ENCODE results near the gene KCNJ8. TPM values are rescaled to one million over a fixed set of nuclear protein-coding genes. Genes with fewer than 3 reads are reported as not detected.
A peak's percentile ranks its signal among the peaks of the same experiment; 100 is the strongest.

KCNJ8 gene
- total RNA-seq (2021), result 0.15 and 0.22 TPM in 2 replicates
- long read RNA-seq, partial matches to known transcripts, result 0 of 1 reads
- long read RNA-seq, other reads (novel, unspliced or antisense), result 0 of 1 reads

DNA sequence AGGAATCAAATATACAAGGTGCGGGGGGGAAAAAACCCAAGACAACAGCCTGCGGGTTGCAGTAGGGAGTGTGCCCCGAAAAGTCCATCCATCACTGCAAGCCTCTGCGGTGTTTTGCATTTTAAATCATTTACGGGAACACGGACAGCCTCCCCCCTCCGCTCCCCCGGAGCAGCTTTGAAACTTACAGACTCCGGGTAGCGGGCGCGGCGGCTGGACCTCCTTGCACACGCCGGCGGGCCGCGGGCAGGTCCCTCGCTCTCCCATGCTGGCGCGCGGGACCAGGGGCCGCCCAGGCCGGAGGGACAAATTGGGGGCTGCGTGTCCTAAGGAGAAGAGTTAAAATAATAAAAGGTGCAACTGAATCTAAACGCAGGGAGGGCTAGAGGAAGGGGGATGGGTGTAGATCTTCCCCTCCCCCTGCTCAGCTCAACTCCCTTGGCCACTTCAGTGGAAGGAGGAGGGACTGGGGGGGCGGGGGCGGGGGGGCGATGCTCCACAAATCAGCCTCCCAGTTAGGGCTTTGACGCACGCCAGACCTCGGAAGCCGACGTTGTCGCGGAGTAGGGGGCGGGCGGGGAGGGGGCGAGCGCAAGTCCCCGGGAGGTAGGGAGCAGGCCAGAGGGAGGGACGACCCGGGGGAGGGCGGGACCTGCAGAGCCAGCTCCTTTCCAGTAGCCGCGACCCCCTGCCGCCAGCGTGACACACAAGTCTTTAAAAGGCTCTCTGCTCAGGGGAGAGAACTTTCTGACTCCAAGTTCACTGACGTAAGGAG is at the start of gene KCNJ8:
KCNJ8 (minus strand) TSS at position 349 of the 775 bp plus-strand sequence. CDS start 1,090 bp downstream, outside the sequence.
- no peak within 1 kb of the TSS for H2BK120ac ChIP-seq (ENCODE audit: low read depth, low read length, poor library complexity, severe bottlenecking)
- peaks cover 5% of the 10 kb centered on the region; the same call in 1 of the 2 replicates for H3K27me3 ChIP-seq (ENCODE audit: insufficient read depth, low read length)
- no CpG with 5 or more reads among the region's 49 CpGs for WGBS (ENCODE audit: extremely low coverage, insufficient read length, low lambda C conversion rate)
- no peak within 1 kb of the TSS for H4K91ac ChIP-seq (ENCODE audit: insufficient read length, low read depth, low read length)
- no peaks in the 10 kb centered on the region for H3K79me1 ChIP-seq (ENCODE audit: insufficient read depth, low read depth, low read length, poor library complexity, severe bottlenecking)
- Mint-ChIP-seq H3K9me3 (no peaks in the 10 kb centered on the region), H3K27me3 (ENCODE audit: low read depth) (peaks cover 72% of the 10 kb centered on the region), H3K4me1 (peaks cover 13 to 16% of the 10 kb centered on the region in 2 experiments), H3K36me3 (ENCODE audit: insufficient read depth in 1 of 3, low read depth in 3 of 3) (no peaks in the 10 kb centered on the region), H3K27ac (no peak within 1 kb of the TSS), H3K4me3 (peak within 1 kb of the TSS; percentile 62 to 83)
- no peak within 1 kb of the TSS for H4K5ac ChIP-seq (ENCODE audit: insufficient read length, low read depth, low read length)
- peak; percentile 95 for DNase-seq
- H2AK5ac ChIP-seq (ENCODE audit: insufficient read length, low read length), result no peak within 1 kb of the TSS
- H3K4me2 ChIP-seq (ENCODE audit: insufficient read depth, insufficient read length, low read length), result peak within 1 kb of the TSS; percentile 25
- no peak within 1 kb of the TSS for H2BK20ac ChIP-seq (ENCODE audit: low read depth, low read length, poor library complexity, severe bottlenecking)
- no peak within 1 kb of the TSS for H2BK15ac ChIP-seq (ENCODE audit: low read depth, low read length)
- no peaks in the 10 kb centered on the region for H3K79me2 ChIP-seq (ENCODE audit: insufficient read depth, low read length)
- H3K23me2 ChIP-seq (ENCODE audit: insufficient read length, low read depth, low read length, poor library complexity, severe bottlenecking), result peaks cover 6% of the 10 kb centered on the region
- no peak within 1 kb of the TSS for H3K18ac ChIP-seq (ENCODE audit: insufficient read length, low read depth, low read length)
- H3K4me1 ChIP-seq (ENCODE audit: insufficient read depth, low read length), result no peaks in the 10 kb centered on the region
- H3K9ac ChIP-seq (ENCODE audit: extremely low read depth, insufficient read length, low read length), result no peak within 1 kb of the TSS
- H2BK12ac ChIP-seq (ENCODE audit: insufficient read length, low read depth, low read length), result no peak within 1 kb of the TSS
- peak within 1 kb of the TSS; percentile 24 for H3K14ac ChIP-seq (ENCODE audit: insufficient read depth, low read length)
- no peak within 1 kb of the TSS for H3K4ac ChIP-seq (ENCODE audit: low read depth, low read length)
- H3K27ac ChIP-seq (ENCODE audit: insufficient read length, low read depth, low read length), result no peak within 1 kb of the TSS
- no peak within 1 kb of the TSS for H3K23ac ChIP-seq (ENCODE audit: insufficient read length, low read depth, low read length)
- H4K20me1 ChIP-seq (ENCODE audit: control insufficient read depth, insufficient read depth, insufficient read length), result no peaks in the 10 kb centered on the region
- no peak within 1 kb of the TSS for H2BK5ac ChIP-seq (ENCODE audit: insufficient read length, low read length)
- no peak within 1 kb of the TSS for H4K8ac ChIP-seq (replicated peaks; ENCODE audit: insufficient read length, low read depth, low read length)
- no peak within 1 kb of the TSS for H3T11ph ChIP-seq (ENCODE audit: low read length)
- H3K56ac ChIP-seq (ENCODE audit: insufficient read length, low read depth, low read length), result no peak within 1 kb of the TSS
- TF ChIP-seq CTCF (conservative IDR thresholded peaks at IDR 0.05), result no peak
- no peaks in the 10 kb centered on the region for H3K9me3 ChIP-seq (ENCODE audit: control insufficient read depth, low read depth, low read length)
- H2AFZ ChIP-seq (ENCODE audit: low read length), result no peak within 1 kb of the TSS
